ENCODE results near the gene USP15. TPM values are rescaled to one million over a fixed set of nuclear protein-coding genes. Genes with fewer than 3 reads are reported as not detected.

USP15 gene
- total and polyA plus RNA-seq, 2 of the 4 experiments (the other 2 are of a cell fraction), result 28.5 to 49.6 TPM

GRCh38 chr12:62301799-62302133 lies 41.6 kb downstream of the USP15 start:
- no peak overlapping the region for H2BK5ac ChIP-seq (ENCODE audit: low read depth, low read length, poor library complexity, severe bottlenecking)
- H3K9me1 ChIP-seq (ENCODE audit: insufficient read depth, low read length), result no peaks in the 10 kb centered on the region
- no peak overlapping the region for H3K9ac ChIP-seq (ENCODE audit: low read depth, low read length)
- H2BK120ac ChIP-seq (ENCODE audit: low read depth, low read length), result no peak overlapping the region
- H3K56ac ChIP-seq (ENCODE audit: extremely low read depth, insufficient read depth, low read length), result no peak overlapping the region
- peaks cover 5% of the 10 kb centered on the region for H3K9me3 ChIP-seq (ENCODE audit: control insufficient read depth, insufficient read depth, low read length)
- in situ Hi-C loops (cut with MboI; ENCODE audit: low sequenced_read_pairs) (no loop called here), dilution Hi-C loops (cut with HindIII; ENCODE audit: low sequenced_read_pairs, unreplicated experiment) (no loop called here), intact Hi-C loops (cut with micrococcal nuclease) (no loop called here)
- H2AK5ac ChIP-seq (ENCODE audit: low read depth, low read length), result no peak overlapping the region
- no peak overlapping the region for H3K23ac ChIP-seq (ENCODE audit: low read depth, low read length)
- no peak overlapping the region for H2BK15ac ChIP-seq (ENCODE audit: low read depth, low read length)
- H2AFZ ChIP-seq (replicated peaks; ENCODE audit: low read length, poor library complexity), result no peak overlapping the region
- no peak for TF ChIP-seq RAD21 (IDR thresholded peaks at IDR 0.05; ENCODE audit: low read length)
- no peak for TF ChIP-seq CTCF (conservative IDR thresholded peaks at IDR 0.05; ENCODE audit: low read depth, low read length)
- no peak for TF ChIP-seq MAZ (IDR thresholded peaks at IDR 0.05; ENCODE audit: borderline replicate concordance, low read depth, low read length)
- TF ChIP-seq FOS (IDR thresholded peaks at IDR 0.05; ENCODE audit: low read depth, low read length), result no peak
- TF ChIP-seq NFE2L2 (IDR thresholded peaks at IDR 0.05; ENCODE audit: low read depth, low read length), result no peak
- no peak for TF ChIP-seq POLR2A (IDR thresholded peaks at IDR 0.05; ENCODE audit: low read depth, low read length)
- no peak for TF ChIP-seq MXI1 (IDR thresholded peaks at IDR 0.05; ENCODE audit: borderline replicate concordance, low read depth, low read length)
- no TSS peak for BruUV-seq (replicated peaks)
- no peak overlapping the region for H3K27ac ChIP-seq (ENCODE audit: insufficient read depth, low read length)
- H3K14ac ChIP-seq (replicated peaks; ENCODE audit: low read depth, low read length), result no peak overlapping the region
- no peak overlapping the region for H4K5ac ChIP-seq (ENCODE audit: low read depth, low read length)
- H3K4me1 ChIP-seq (ENCODE audit: control insufficient read depth, insufficient read depth, low read length), result no peaks in the 10 kb centered on the region
- H3K18ac ChIP-seq (ENCODE audit: low read depth, low read length), result no peak overlapping the region
- WGBS, 2 experiments (ENCODE audit: extremely low coverage in 2 of 2, insufficient read length in 1 of 2), result no CpG with 5 or more reads among the region's 1 CpG
- CTCF ChIA-PET, result no interaction called here
- H4K8ac ChIP-seq (ENCODE audit: low read depth in 2 of 2, low read length in 2 of 2), result no peak overlapping the region
- no peak overlapping the region for H3K4ac ChIP-seq (ENCODE audit: low read depth, low read length)
- no peak overlapping the region for H3K4me2 ChIP-seq (ENCODE audit: low read depth, low read length)
- peaks cover 9% of the 10 kb centered on the region; the same call in 1 of the 2 replicates for H4K20me1 ChIP-seq (ENCODE audit: insufficient read depth, low read length)
- H3K4me3 ChIP-seq (ENCODE audit: insufficient read depth, low read depth, low read length), result no peak overlapping the region
- POLR2A ChIA-PET (ENCODE audit: unreplicated experiment), result no interaction called here
- peaks cover 25 to 38% of the 10 kb centered on the region in 2 experiments for H3K79me1 ChIP-seq (ENCODE audit: low read depth in 1 of 2, low read length in 2 of 2)
- DNase-seq, result no peak
- H2AK9ac ChIP-seq (replicated peaks; ENCODE audit: low read depth, low read length, poor library complexity), result no peak overlapping the region
- no peak for ATAC-seq (ENCODE audit: low read depth)
- H3K27me3 ChIP-seq (ENCODE audit: control insufficient read depth, insufficient read depth, low read length), result no peaks in the 10 kb centered on the region
- no peak overlapping the region for H4K91ac ChIP-seq (ENCODE audit: insufficient read depth, low read depth, low read length)
- no peak overlapping the region for H2BK20ac ChIP-seq (ENCODE audit: low read depth, low read length)
- H3K36me3 ChIP-seq (ENCODE audit: control insufficient read depth, insufficient read depth, low read length), result peaks cover 18% of the 10 kb centered on the region

All from IMR-90 (cell line).